ENCODE results near the gene MRPS21. TPM values are rescaled to one million over a fixed set of nuclear protein-coding genes. Genes with fewer than 3 reads are reported as not detected.

The MRPS21 gene
- polyA plus RNA-seq, 2 of the 4 experiments (the other 2 are of a cell fraction): 95.7 to 113 TPM

GRCh38 chr1:150257624-150258585, 35.8 kb upstream of the MRPS21 start, which contains the start of gene CA14:
CA14 (plus strand) TSS chr1:150257774; CDS start chr1:150258129, 355 bp downstream.
- Histone ChIP-seq H3K4me1 (peaks cover 9% of the 10 kb centered on the region; the same call in 1 of the 3 replicates), H3K4me3 (no peak within 1 kb of the TSS), H3K9me3 (no peaks in the 10 kb centered on the region), H3K4me2 (peak within 1 kb of the TSS; percentile 68), H3K27ac (peak within 1 kb of the TSS in 1 of 2 experiments; percentile 67; a peak in 4 of 6 replicates)
- no peak for TF ChIP-seq ATOH8 (CRISPR knock-in tag; IDR thresholded peaks at IDR 0.05; ENCODE audit: low read depth)
- TF ChIP-seq POLR2A (IDR thresholded peaks at IDR 0.05; ENCODE audit: low read length): no peak
- no peak for TF ChIP-seq KDM1A (IDR thresholded peaks at IDR 0.05; ENCODE audit: low read depth)
- no peak for TF ChIP-seq ZFP36 (IDR thresholded peaks at IDR 0.05; ENCODE audit: borderline replicate concordance, partially characterized antibody)
- TF ChIP-seq JUN (IDR thresholded peaks at IDR 0.05): no peak
- TF ChIP-seq JUNB (IDR thresholded peaks at IDR 0.05): no peak
- no peak for TF ChIP-seq SREBF2 (IDR thresholded peaks at IDR 0.05)
- TF ChIP-seq PBX3 (IDR thresholded peaks at IDR 0.05): no peak
- no peak for TF ChIP-seq EHMT2 (IDR thresholded peaks at IDR 0.05; ENCODE audit: low read depth)
- TF ChIP-seq RFX5 (IDR thresholded peaks at IDR 0.05): no peak
- no peak for TF ChIP-seq HES2 (IDR thresholded peaks at IDR 0.05)
- TF ChIP-seq CEBPB (IDR thresholded peaks at IDR 0.05): no peak
- TF ChIP-seq ZSCAN20 (CRISPR knock-in tag; IDR thresholded peaks at IDR 0.05): no peak
- no peak for TF ChIP-seq ZNF302 (CRISPR knock-in tag; IDR thresholded peaks at IDR 0.05)
- no peak for TF ChIP-seq TP53 (CRISPR knock-in tag; IDR thresholded peaks at IDR 0.05)
- no peak for TF ChIP-seq CHD4 (IDR thresholded peaks at IDR 0.05; ENCODE audit: borderline replicate concordance)
- ChIA-PET CTCF (interaction anchor here (0.5 to 10.1 kb wide), 4 partner anchors 9 to 301 kb away, joined by 3 to 172 read pairs (median 3); partner anchors contain the start of gene CIART), POLR2A (no interaction called here)
- DNase-seq (ENCODE audit: low read depth in 1 of 2, low spot score in 1 of 2) (no peak), ATAC-seq (no peak), FAIRE-seq (no peak)
- 61% methylated on average over 13 of the region's 13 CpGs for WGBS (ENCODE audit: missing lambda C conversion rate)

GRCh38 chr1:150259217-150259616, 34.4 kb upstream of the MRPS21 start:
- Histone ChIP-seq H3K27ac (no peak overlapping the region), H3K4me3 (no peak overlapping the region)

More at GRCh38 chr1:150259217-150259616, 34.4 kb upstream of the MRPS21 start:
- peaks cover 9% of the 10 kb centered on the region; the same call in 1 of the 3 replicates for H3K4me1 ChIP-seq
- DNase-seq (ENCODE audit: low read depth in 1 of 2, low spot score in 1 of 2) (no peak), FAIRE-seq (no peak), ATAC-seq (no peak)
- H3K9me3 ChIP-seq: no peaks in the 10 kb centered on the region
- ChIA-PET POLR2A (no interaction called here), CTCF (interaction anchor here (2.1 kb wide), 1 partner anchor 22 kb away, joined by 7 read pairs; no protein-coding TSS in a partner anchor)
- WGBS (ENCODE audit: missing lambda C conversion rate): 71% methylated on average over 4 of the region's 4 CpGs
- TF ChIP-seq RAD21 (conservative IDR thresholded peaks at IDR 0.05 in 1 of 2, IDR thresholded peaks at IDR 0.05 in 1 of 2) (no peak), RFX5 (IDR thresholded peaks at IDR 0.05) (no peak), RARB (CRISPR knock-in tag; IDR thresholded peaks at IDR 0.05) (no peak), FOXS1 (CRISPR knock-in tag; IDR thresholded peaks at IDR 0.05) (no peak), TFCP2L1 (CRISPR knock-in tag; IDR thresholded peaks at IDR 0.05) (no peak), NR3C1 (IDR thresholded peaks at IDR 0.05) (no peak), BCL3 (IDR thresholded peaks at IDR 0.05) (no peak), BHLHE40 (IDR thresholded peaks at IDR 0.05; ENCODE audit: low read depth, low read length) (no peak), JUNB (IDR thresholded peaks at IDR 0.05) (no peak), EHF (CRISPR knock-in tag; IDR thresholded peaks at IDR 0.05) (no peak)
- H3K4me2 ChIP-seq: no peak overlapping the region

Measured in A549 (cell line).